Measurements from ENCODE around the gene MEF2D.

DNA sequence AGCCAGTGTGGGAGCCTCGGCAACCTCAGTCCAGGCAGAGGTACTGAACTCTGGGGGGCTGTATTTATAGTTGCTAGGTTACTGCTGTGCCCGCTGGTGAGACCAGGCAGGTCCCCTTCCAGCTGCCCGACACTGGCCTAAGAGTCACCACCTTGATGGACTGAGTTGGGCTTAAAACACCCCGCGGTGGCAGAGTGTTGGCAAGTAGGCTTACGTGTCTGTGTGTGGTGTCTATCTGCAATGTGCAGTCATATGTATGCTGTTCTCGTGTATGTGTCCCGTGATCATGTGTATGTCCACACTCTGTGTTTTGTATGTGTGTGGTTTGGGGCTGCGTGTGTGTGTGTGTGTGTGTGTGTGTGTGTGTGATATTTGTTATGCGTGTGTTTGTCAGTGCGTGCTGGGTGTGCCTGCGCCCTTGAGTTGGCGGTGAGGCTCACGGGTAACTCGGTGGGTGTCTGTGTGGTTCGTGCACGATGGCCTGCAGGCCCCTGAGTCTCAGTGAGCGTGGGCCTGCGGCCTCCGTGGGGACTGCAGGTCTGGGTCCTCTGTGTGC lies 65.5 kb downstream of the MEF2D start:
- TF ChIP-seq POLR2A (IDR thresholded peaks at IDR 0.05) (no peak), EP300 (IDR thresholded peaks at IDR 0.05) (no peak)
- TF ChIP-seq, protein P1, sequence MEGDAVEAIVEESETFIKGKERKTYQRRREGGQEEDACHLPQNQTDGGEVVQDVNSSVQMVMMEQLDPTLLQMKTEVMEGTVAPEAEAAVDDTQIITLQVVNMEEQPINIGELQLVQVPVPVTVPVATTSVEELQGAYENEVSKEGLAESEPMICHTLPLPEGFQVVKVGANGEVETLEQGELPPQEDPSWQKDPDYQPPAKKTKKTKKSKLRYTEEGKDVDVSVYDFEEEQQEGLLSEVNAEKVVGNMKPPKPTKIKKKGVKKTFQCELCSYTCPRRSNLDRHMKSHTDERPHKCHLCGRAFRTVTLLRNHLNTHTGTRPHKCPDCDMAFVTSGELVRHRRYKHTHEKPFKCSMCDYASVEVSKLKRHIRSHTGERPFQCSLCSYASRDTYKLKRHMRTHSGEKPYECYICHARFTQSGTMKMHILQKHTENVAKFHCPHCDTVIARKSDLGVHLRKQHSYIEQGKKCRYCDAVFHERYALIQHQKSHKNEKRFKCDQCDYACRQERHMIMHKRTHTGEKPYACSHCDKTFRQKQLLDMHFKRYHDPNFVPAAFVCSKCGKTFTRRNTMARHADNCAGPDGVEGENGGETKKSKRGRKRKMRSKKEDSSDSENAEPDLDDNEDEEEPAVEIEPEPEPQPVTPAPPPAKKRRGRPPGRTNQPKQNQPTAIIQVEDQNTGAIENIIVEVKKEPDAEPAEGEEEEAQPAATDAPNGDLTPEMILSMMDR (IDR thresholded peaks at IDR 0.05), result no peak
